Fibroblast of mammary gland (primary cell): Measurements from ENCODE around the gene NFIC.
A peak's percentile ranks its signal among the peaks of the same experiment; 100 is the strongest.

Source experiments
- DNase-seq: peaks from one replicate; pipeline ENCODE4 v3.0.0-alpha.2; 2010; ENCODE audit warnings: low read depth
- H3K4me3 ChIP-seq: 2 replicates; pipeline ENCODE4 v1.5.1; 2011; ENCODE audit warnings: low read depth, mild to moderate bottlenecking, low read length, moderate library complexity; ENCODE audit not compliant: control insufficient read depth
- TF ChIP-seq, protein P1 (sequence below): conservative IDR thresholded peaks from 2 replicates; pipeline ENCODE4 v1.5.1; 2011; ENCODE audit warnings: low read depth, low read length, inconsistent platforms; ENCODE audit not compliant: control insufficient read depth, insufficient read depth

The NFIC gene

GRCh38 chr19:3468211-3468610 is 101.8 kb downstream of the NFIC start:
- TF ChIP-seq, protein P1, sequence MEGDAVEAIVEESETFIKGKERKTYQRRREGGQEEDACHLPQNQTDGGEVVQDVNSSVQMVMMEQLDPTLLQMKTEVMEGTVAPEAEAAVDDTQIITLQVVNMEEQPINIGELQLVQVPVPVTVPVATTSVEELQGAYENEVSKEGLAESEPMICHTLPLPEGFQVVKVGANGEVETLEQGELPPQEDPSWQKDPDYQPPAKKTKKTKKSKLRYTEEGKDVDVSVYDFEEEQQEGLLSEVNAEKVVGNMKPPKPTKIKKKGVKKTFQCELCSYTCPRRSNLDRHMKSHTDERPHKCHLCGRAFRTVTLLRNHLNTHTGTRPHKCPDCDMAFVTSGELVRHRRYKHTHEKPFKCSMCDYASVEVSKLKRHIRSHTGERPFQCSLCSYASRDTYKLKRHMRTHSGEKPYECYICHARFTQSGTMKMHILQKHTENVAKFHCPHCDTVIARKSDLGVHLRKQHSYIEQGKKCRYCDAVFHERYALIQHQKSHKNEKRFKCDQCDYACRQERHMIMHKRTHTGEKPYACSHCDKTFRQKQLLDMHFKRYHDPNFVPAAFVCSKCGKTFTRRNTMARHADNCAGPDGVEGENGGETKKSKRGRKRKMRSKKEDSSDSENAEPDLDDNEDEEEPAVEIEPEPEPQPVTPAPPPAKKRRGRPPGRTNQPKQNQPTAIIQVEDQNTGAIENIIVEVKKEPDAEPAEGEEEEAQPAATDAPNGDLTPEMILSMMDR, result no peak
- DNase-seq, result no peak
- no peak overlapping the region for H3K4me3 ChIP-seq

DNA sequence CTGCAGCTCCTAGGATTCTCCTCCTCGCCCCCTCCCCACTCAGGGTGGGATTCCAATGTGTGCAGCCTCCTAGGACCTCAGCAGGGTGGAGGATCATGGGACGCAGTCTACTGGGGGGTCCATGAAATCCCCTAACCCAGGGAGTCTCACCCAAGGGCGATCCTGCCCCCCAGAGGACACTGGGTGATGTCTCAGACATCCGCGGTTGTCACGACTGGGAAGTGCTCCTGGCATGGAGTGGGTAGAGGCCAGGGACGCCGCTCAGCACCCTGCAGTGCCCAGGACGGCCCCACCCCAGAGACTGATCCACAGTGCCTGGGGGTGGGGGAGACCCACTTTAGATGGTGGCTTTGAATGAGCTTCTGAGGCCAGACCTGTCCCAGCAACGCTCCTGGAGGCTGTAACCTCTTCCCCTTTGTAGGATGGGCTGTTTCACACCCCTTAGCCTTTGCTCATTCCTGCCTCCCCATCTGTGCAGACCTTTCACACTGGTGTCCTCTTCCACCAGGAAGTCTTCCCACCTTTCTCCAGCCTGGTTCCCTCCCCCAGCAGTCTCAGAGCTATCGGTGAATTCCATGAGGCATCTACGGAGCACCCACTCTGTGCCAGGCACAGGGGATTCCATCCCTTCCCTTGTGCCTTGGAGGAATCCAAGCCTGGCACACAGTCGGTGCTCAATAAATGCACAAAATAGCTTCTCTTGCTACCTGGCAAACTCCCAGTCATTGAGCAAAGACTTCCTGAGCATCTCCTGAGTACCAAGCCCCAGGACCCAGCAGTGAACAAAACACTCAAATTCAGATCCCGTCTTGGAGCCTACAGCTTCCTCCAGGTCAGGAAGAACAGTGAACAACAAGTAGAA is 103.5 kb downstream of the NFIC start:
- DNase-seq, result no peak
- TF ChIP-seq, protein P1, result peak; percentile 2
- H3K4me3 ChIP-seq, result no peak overlapping the region

GRCh38 chr19:3470500-3471128 is 104.2 kb downstream of the NFIC start:
- TF ChIP-seq, protein P1, result no peak
- H3K4me3 ChIP-seq, result no peak overlapping the region
- DNase-seq, result peak; percentile 24

GRCh38 chr19:3471954-3472655 is 105.7 kb downstream of the NFIC start:
- TF ChIP-seq, protein P1, result peak; percentile 79
- no peak for DNase-seq
- H3K4me3 ChIP-seq, result no peak overlapping the region

DNA sequence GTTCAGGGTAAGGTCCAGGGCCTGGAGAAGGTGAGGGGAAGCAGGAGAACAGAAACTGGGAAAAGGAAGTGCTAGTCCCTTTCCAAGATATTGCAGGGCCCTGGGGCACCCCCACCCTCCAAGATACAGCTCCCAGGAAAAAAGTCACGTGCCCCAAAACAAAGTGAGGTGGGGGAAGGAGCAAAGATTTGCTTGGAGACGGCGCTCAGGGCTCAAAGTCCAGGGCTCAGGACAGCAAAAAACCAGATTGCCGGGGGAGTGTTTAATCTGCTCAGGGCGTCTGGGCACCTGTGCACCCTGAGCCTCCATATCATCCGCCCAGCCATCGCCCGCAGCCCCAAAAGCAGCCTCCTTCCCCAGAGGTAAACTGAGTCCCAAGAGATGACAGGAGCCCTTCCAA is 107.6 kb downstream of the NFIC start:
- TF ChIP-seq, protein P1, result no peak
- no peak for DNase-seq
- H3K4me3 ChIP-seq, result no peak overlapping the region

DNA sequence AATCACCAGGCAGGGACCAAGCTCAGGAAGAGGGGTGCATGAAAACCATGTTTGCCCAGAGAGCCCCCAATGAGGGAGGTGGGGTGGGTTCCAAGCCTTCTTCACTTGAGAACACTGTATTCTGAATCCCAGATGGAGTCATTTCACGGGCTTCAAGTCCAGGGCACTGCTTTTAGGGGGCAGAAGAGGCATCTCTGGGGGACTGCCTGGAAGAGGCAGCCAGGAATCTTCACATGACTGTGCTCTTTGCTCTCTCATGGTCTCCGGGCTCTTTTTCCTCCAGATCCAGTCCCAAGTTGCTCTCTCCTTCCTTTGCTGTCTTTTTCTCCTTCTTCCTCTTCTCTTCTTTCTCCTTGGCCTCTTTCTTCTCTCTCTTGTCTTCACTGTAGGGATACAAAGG is 108.2 kb downstream of the NFIC start:
- no peak overlapping the region for H3K4me3 ChIP-seq
- DNase-seq, result no peak
- TF ChIP-seq, protein P1, result no peak
